Right atrium auricular region (tissue), 2 donors: Measurements from ENCODE around the gene RASGRP4. TPM values are rescaled to one million over a fixed set of nuclear protein-coding genes. Genes with fewer than 3 reads are reported as not detected.

Experiments used
- DNase-seq: peaks from one replicate; pipeline ENCODE4 v3.0.0-alpha.2; 2019; ENCODE audit warnings: low spot score
- H3K27ac ChIP-seq, 2 donors: fragments of 200-600 bp; sonication (generic); 1 replicate in 1 of 2; 2 replicates in 1 of 2; pipeline ENCODE4 v1.5.1; 2016 to 2019
- H3K27me3 ChIP-seq, 2 donors: fragments of 200-600 bp; sonication (generic); one replicate each; pipeline versions ENCODE4 v1.5.1 to v1.6.0; 2017 to 2019
- H3K36me3 ChIP-seq: fragments of 200-600 bp; sonication (generic); one replicate; pipeline ENCODE4 v1.5.1; 2016
- H3K4me1 ChIP-seq, 2 donors: fragments of 200-600 bp; sonication (generic); one replicate each; pipeline versions ENCODE4 v1.5.1 to v1.6.0; 2017 to 2019
- H3K4me3 ChIP-seq, 2 donors: fragments of 200-600 bp; sonication (generic); 1 replicate in 1 of 2; 2 replicates in 1 of 2; pipeline ENCODE4 v1.5.1; 2017 to 2019; ENCODE audit warnings: mild to moderate bottlenecking in 1 of 2, moderate library complexity in 1 of 2
- H3K9me3 ChIP-seq, 2 donors: fragments of 200-600 bp; sonication (generic); one replicate each; pipeline ENCODE4 v1.5.1; 2019
- CTCF ChIP-seq, 2 donors: fragments of 200-600 bp; sonication (generic); IDR thresholded peaks; one replicate each; pipeline ENCODE4 v1.5.1; 2019; ENCODE audit warnings: antibody characterized with exemption in 2 of 2
- total RNA-seq, 2 donors: library from RNA; depleted of rRNA; stranded (reverse); fragments of >200 nt; gene quantifications; one replicate each; pipeline ENCODE4 v1.1.0, GENCODE V29; 2016

Gene RASGRP4
- total RNA-seq, 2 donors from 2014 or later, result 1.1 to 2.9 TPM

- H3K27me3 ChIP-seq, result no peaks in the 10 kb centered on the region
- DNase-seq, result no peak
- no peak for TF ChIP-seq CTCF (IDR thresholded peaks at IDR 0.05)
- H3K27ac ChIP-seq, result peak overlapping the region; percentile 54 to 61
- H3K36me3 ChIP-seq, result peaks cover 35% of the 10 kb centered on the region
- H3K4me3 ChIP-seq, result peak overlapping the region; percentile 47 to 57
- peaks cover 0 to 46% of the 10 kb centered on the region in 2 donors for H3K4me1 ChIP-seq
- no peaks in the 10 kb centered on the region for H3K9me3 ChIP-seq
Measured at GRCh38 chr19:38386971-38387549, 39.0 kb downstream of the RASGRP4 start.

GRCh38 chr19:38386300-38386970 is 39.6 kb downstream of the RASGRP4 start:
- H3K27me3 ChIP-seq, result no peaks in the 10 kb centered on the region
- DNase-seq, result no peak
- H3K9me3 ChIP-seq, result no peaks in the 10 kb centered on the region
- peaks cover 0 to 46% of the 10 kb centered on the region in 2 donors for H3K4me1 ChIP-seq
- peaks cover 41% of the 10 kb centered on the region for H3K36me3 ChIP-seq
- TF ChIP-seq CTCF (IDR thresholded peaks at IDR 0.05), result no peak
- no peak overlapping the region for H3K27ac ChIP-seq
- peak overlapping the region in 1 of 2 donors; percentile 57 for H3K4me3 ChIP-seq

GRCh38 chr19:38385804-38386257 is 40.2 kb downstream of the RASGRP4 start:
- no peak for TF ChIP-seq CTCF (IDR thresholded peaks at IDR 0.05)
- H3K27me3 ChIP-seq, result no peaks in the 10 kb centered on the region
- H3K4me1 ChIP-seq, result peaks cover 0 to 46% of the 10 kb centered on the region in 2 donors
- H3K9me3 ChIP-seq, result no peaks in the 10 kb centered on the region
- peaks cover 47% of the 10 kb centered on the region for H3K36me3 ChIP-seq
- no peak overlapping the region for H3K4me3 ChIP-seq
- no peak overlapping the region for H3K27ac ChIP-seq
- no peak for DNase-seq

- no peak for TF ChIP-seq CTCF (IDR thresholded peaks at IDR 0.05)
- peaks cover 53% of the 10 kb centered on the region for H3K36me3 ChIP-seq
- no peaks in the 10 kb centered on the region for H3K9me3 ChIP-seq
- no peak overlapping the region for H3K27ac ChIP-seq
- H3K27me3 ChIP-seq, result no peaks in the 10 kb centered on the region
- H3K4me1 ChIP-seq, result peaks cover 0 to 46% of the 10 kb centered on the region in 2 donors
- no peak for DNase-seq
- H3K4me3 ChIP-seq, result no peak overlapping the region
Measured at GRCh38 chr19:38385057-38385803, 40.8 kb downstream of the RASGRP4 start.

- Histone ChIP-seq H3K27ac (no peak overlapping the region), H3K9me3 (no peaks in the 10 kb centered on the region), H3K4me3 (no peak overlapping the region), H3K4me1 (peaks cover 0 to 37% of the 10 kb centered on the region in 2 donors), H3K27me3 (no peaks in the 10 kb centered on the region), H3K36me3 (peaks cover 62% of the 10 kb centered on the region)
- TF ChIP-seq CTCF (IDR thresholded peaks at IDR 0.05), result no peak
- no peak for DNase-seq
Measured at GRCh38 chr19:38384209-38385027, 41.6 kb downstream of the RASGRP4 start.
